Measurements from ENCODE around the gene FLNA. TPM values are rescaled to one million over a fixed set of nuclear protein-coding genes. Genes with fewer than 3 reads are reported as not detected.
"Not testable (repeated sequence)": the region's sequence is repeated elsewhere in the genome, so short reads cannot be mapped to it uniquely, and the experiment has no call there.

The FLNA gene
- polyA plus RNA-seq, 3 donors, result 416 to 612 (median 573) TPM

- no peak for DNase-seq
Measured at GRCh38 chrX:154310616-154311536, 63.6 kb downstream of the FLNA start.

GRCh38 chrX:154309041-154309775, 65.2 kb downstream of the FLNA start:
- DNase-seq, result no peak

GRCh38 chrX:154308108-154308946, 66.1 kb downstream of the FLNA start:
- peak; percentile 26 for DNase-seq

GRCh38 chrX:154307202-154307601, 67.2 kb downstream of the FLNA start:
- no peak for DNase-seq

- no peak for DNase-seq
Measured at GRCh38 chrX:154305541-154306205, 68.8 kb downstream of the FLNA start.

- DNase-seq, result no peak
Measured at GRCh38 chrX:154304846-154305245, 69.6 kb downstream of the FLNA start.

GRCh38 chrX:154303476-154303875, 71.0 kb downstream of the FLNA start:
- DNase-seq, result no peak

GRCh38 chrX:154302998-154303397, 71.4 kb downstream of the FLNA start:
- DNase-seq, result not testable (repeated sequence)

GRCh38 chrX:154300816-154301215, 73.6 kb downstream of the FLNA start:
- no peak for DNase-seq

Other genes with a start within 250 kb of the FLNA start
- gene OPN1LW, start 230.4 kb downstream of the FLNA start, polyA plus RNA-seq (ENCODE audit: insufficient read length in 3 of 3), result not detected
- not detected for gene OPN1MW, start 192.0 kb downstream of the FLNA start, polyA plus RNA-seq (ENCODE audit: insufficient read length in 3 of 3)
- not detected for gene OPN1MW2, start 154.9 kb downstream of the FLNA start, polyA plus RNA-seq (ENCODE audit: insufficient read length in 3 of 3)
- gene OPN1MW3, start 117.1 kb downstream of the FLNA start, polyA plus RNA-seq (ENCODE audit: insufficient read length in 3 of 3), result not detected
- not detected for gene TEX28, start 79.5 kb downstream of the FLNA start, polyA plus RNA-seq (ENCODE audit: insufficient read length in 3 of 3)
- under 1 TPM; 0.24 to 0.54 (median 0.52) TPM for gene TKTL1, start 78.8 kb downstream of the FLNA start, polyA plus RNA-seq (ENCODE audit: insufficient read length in 3 of 3)
- gene EMD, start 4.7 kb upstream of the FLNA start, polyA plus RNA-seq (ENCODE audit: insufficient read length in 3 of 3), result 10 to 100 TPM; 68.3 to 87.4 (median 81.2) TPM
- 1,000 to 10,000 TPM; 2,952 to 3,594 (median 3,543) TPM for gene RPL10, start 23.7 kb upstream of the FLNA start, polyA plus RNA-seq (ENCODE audit: insufficient read length in 3 of 3)
- 10 to 100 TPM; 14.7 to 16.4 (median 16.0) TPM for gene DNASE1L1, start 34.6 kb upstream of the FLNA start, polyA plus RNA-seq (ENCODE audit: insufficient read length in 3 of 3)
- gene TAFAZZIN, start 36.9 kb upstream of the FLNA start, polyA plus RNA-seq (ENCODE audit: insufficient read length in 3 of 3), result 10 to 100 TPM; 32.3 to 46.4 (median 39.5) TPM
- gene ATP6AP1, start 54.0 kb upstream of the FLNA start, polyA plus RNA-seq (ENCODE audit: insufficient read length in 3 of 3), result 100 to 1,000 TPM; 144 to 170 (median 166) TPM
- gene GDI1, start 62.5 kb upstream of the FLNA start, polyA plus RNA-seq (ENCODE audit: insufficient read length in 3 of 3), result 100 to 1,000 TPM; 127 to 145 (median 135) TPM
- gene FAM50A, start 69.5 kb upstream of the FLNA start, polyA plus RNA-seq (ENCODE audit: insufficient read length in 3 of 3), result 10 to 100 TPM; 52.6 to 65.9 (median 54.6) TPM
- gene PLXNA3, start 83.6 kb upstream of the FLNA start, polyA plus RNA-seq (ENCODE audit: insufficient read length in 3 of 3), result 10 to 100 TPM; 49.7 to 65.3 (median 53.2) TPM
- gene LAGE3, start 104.6 kb upstream of the FLNA start, polyA plus RNA-seq (ENCODE audit: insufficient read length in 3 of 3), result 10 to 100 TPM; 13.1 to 19.1 (median 16.1) TPM
- 10 to 100 TPM; 25.6 to 33.6 (median 32.1) TPM for gene UBL4A, start 112.0 kb upstream of the FLNA start, polyA plus RNA-seq (ENCODE audit: insufficient read length in 3 of 3)
- 10 to 100 TPM; 20.0 to 24.1 (median 20.9) TPM for gene SLC10A3, start 116.0 kb upstream of the FLNA start, polyA plus RNA-seq (ENCODE audit: insufficient read length in 3 of 3)
- gene FAM3A, start 141.6 kb upstream of the FLNA start, polyA plus RNA-seq (ENCODE audit: insufficient read length in 3 of 3), result 10 to 100 TPM; 36.2 to 44.6 (median 39.4) TPM
- gene G6PD, start 172.2 kb upstream of the FLNA start, polyA plus RNA-seq (ENCODE audit: insufficient read length in 3 of 3), result 10 to 100 TPM; 39.2 to 49.3 (median 45.6) TPM
- 10 to 100 TPM; 16.6 to 19.3 (median 19.3) TPM for gene IKBKG, start 173.0 kb upstream of the FLNA start, polyA plus RNA-seq (ENCODE audit: insufficient read length in 3 of 3)
- gene CTAG1A, start 210.5 kb upstream of the FLNA start, polyA plus RNA-seq (ENCODE audit: insufficient read length in 3 of 3), result not detected
- not detected for gene CTAG1B, start 244.6 kb upstream of the FLNA start, polyA plus RNA-seq (ENCODE audit: insufficient read length in 3 of 3)